Lung microvascular endothelial cell (primary cell): ENCODE results near the gene KHSRP. TPM values are rescaled to one million over a fixed set of nuclear protein-coding genes. Genes with fewer than 3 reads are reported as not detected.
A peak's percentile ranks its signal among the peaks of the same experiment; 100 is the strongest.
"Not testable (repeated sequence)": the region's sequence is repeated elsewhere in the genome, so short reads cannot be mapped to it uniquely, and the experiment has no call there.

ENCODE experiments used
- DNase-seq, 2 donors: peaks; one replicate each; pipeline versions ENCODE4 v3.0.0 to v3.0.0-alpha.2; 2010; ENCODE audit warnings: low read depth in 2 of 2
- total RNA-seq: library from RNA; depleted of rRNA; stranded (reverse); fragments of >200 nt; gene quantifications from 2 replicates; pipeline ENCODE4 v1.2.1, GENCODE V29; 2014

The KHSRP gene
- total RNA-seq, 1 donor from 2014 or later: 73.4 TPM

GRCh38 chr19:6418562-6418932 is 6.1 kb downstream of the KHSRP start:
- no peak for DNase-seq

DNA sequence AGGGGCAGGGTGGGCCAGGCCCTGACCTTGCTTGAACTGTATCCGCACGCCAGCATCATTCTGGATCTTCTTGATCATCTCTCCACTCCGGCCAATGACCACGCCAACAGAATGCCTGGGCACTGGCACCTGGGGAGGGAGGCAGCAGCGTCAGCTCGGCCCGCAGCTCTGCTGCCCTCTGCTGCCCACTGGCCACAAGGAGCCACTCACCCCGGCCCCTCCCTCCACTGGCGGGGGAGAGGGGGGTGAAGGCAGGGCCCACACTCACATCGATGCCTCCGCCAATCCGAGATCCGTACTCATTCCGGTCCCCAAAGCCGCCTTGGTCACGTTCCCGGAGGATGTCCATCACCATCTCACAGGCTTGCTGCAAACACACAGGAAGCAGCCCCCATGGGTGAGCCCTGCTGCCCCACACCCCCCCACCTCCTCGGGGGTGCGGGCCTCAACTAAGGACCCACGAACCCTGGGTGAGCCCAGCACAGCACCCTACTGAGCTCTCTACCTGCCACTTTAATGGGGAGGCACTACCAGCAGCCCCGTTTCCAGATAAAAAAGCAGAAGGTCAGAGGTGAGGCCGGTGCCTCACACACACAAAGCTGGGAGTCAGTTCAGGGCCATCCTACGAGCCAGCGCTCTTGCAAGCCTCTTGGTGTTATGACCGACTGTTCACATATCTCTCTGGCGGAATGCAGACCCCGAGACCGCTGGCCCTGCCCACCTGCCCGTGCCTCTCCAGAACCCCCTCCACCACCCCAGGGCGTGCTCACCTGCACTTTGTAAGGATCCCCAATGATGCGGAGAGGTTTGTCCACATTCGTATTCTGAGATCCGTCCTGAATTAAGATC is 6.7 kb downstream of the KHSRP start:
- peak; percentile 41 to 52 for DNase-seq

GRCh38 chr19:6416658-6417405 is 7.8 kb downstream of the KHSRP start:
- no peak for DNase-seq

DNA sequence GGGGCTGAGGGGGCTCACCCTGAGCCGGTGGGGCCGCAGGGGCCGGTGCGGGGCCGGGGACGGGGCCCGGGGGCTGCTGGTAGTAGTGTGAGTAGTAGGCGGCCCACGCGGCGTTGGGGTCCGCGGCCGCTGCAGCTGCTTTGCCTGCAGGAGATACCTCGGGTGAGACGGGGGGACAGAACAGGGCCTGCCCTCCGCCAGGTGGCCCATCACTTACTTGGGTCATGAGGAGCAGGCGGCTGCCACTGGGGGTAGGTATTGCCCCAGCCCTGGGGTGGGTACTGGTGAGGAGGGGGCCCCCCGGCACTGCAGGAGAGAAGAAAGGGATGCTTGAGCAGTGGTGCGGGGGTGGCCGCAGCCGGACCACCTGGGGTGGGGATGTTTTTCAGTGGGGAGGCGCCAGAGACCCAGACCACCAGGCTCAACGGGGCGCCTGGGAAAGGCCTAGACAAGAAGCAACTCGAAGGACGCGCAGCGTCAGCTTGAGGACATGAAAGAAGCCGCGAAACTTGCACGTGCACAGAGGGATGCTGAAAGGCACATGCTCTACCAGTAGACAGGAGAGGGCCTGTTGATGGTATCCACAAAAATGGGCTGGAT is 8.9 kb downstream of the KHSRP start:
- no peak for DNase-seq

GRCh38 chr19:6414793-6415590 is 9.6 kb downstream of the KHSRP start:
- DNase-seq: no peak

DNA sequence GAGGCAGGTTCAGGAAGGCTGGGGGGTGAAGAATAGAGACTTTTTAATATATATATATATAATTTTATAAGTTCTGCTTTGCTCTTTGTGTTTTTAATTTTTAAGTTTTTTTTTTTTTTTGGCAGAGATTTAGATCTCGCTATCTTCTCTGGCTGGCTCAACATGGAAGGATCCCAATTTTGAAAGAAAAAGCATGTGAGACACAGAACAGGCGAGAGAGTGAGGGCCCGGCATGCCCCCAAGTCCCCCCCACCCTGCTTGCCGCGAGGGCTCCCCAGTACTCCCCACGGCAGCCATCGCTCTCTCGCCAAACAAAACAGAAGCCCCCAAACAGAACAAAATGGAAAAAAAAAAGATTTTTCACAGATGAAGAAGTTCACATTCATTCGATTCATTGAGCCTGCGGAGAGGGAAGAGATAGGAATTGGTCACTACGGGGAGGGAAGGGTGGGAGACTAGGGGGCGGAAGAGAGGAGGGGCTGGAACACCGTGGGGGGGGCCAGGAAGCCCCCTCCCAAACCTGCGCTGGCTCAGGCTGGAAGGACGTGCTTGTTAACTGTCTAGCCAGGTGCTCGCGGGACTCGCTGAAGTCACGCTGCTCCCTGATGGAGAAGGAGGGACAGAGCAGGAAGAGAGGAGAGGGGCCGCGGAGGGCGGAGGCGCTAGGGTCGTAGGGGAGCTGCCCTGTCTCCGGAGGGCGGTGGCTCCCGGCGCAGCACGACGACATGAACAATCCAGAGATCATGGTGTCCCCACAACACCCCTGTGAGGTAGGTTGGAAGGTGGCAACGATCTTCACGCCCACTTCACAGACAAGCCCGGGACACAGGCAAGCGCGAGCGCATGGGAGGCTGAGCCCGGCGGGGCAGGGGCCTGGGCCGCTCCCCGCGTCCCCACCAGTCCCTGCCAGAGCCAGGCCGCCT is 10.6 kb downstream of the KHSRP start:
- DNase-seq: no peak

- DNase-seq: no peak
Measured at GRCh38 chr19:6413291-6413690, 11.3 kb downstream of the KHSRP start.

GRCh38 chr19:6412447-6413091 is 12.0 kb downstream of the KHSRP start:
- DNase-seq: peak; percentile 23 to 41

GRCh38 chr19:6412061-6412446 is 12.6 kb downstream of the KHSRP start:
- DNase-seq: no peak

DNA sequence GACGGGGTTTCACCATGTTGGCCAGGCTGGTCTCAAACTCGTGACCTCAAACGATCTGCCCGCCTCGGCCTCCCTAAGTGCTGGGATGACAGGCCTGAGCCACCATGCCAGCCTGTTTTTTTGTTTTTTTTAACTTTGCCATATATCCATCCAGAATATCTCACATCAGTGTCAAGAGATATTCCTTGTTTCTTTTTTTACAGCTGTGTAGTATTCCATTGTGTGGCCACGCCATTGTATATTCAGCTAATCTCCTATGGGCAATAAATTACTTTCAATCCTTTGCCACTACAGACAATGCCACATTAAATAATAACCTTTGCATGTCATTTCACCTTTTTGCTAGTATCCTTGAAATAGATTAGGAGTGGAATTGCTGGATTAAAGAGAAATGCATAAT is 15.3 kb downstream of the KHSRP start:
- no peak for DNase-seq

- no peak for DNase-seq
Measured at GRCh38 chr19:6406401-6406800, 18.2 kb downstream of the KHSRP start.

DNA sequence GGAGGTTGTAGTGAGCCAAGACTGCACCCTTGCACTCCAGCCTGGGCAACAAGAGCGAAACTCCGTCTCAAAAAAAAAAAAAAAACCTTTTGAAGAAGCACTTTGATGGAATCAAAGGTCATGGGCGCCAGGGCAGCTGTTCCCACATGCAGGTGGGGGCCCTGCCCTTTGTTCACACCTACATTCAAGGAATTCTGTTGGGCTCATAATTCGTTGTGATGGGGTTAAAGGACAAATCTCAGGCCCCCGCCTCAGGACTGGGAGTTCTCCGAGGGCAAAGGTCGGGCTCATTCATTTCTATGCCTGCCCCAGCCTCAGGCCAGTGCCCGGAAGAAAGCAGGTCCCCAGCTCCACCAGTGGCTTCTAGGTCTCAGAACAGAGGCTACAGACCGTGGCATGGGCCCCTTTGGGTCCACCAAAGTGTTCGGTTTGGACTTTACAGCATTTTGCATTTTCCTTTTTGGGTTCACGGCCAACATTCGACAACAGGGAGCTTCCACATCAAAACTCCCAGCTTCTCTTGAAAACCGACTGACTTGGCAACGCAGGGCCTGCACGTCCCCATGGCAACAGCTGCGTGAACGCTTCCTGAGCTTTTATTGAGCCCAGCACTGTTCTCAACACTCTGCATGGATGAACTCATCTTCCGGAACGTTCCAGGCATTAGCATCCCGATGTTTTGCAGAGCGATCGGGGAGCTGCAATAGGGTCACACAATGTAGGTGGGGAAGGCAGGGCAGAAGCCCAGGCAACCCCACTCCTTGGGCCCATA is 21.6 kb downstream of the KHSRP start:
- DNase-seq: peak; percentile 82 to 94

- DNase-seq: no peak
Measured at GRCh38 chr19:6402058-6402457, 22.6 kb downstream of the KHSRP start.

GRCh38 chr19:6400062-6400944 is 24.3 kb downstream of the KHSRP start:
- DNase-seq: not testable (repeated sequence)

DNA sequence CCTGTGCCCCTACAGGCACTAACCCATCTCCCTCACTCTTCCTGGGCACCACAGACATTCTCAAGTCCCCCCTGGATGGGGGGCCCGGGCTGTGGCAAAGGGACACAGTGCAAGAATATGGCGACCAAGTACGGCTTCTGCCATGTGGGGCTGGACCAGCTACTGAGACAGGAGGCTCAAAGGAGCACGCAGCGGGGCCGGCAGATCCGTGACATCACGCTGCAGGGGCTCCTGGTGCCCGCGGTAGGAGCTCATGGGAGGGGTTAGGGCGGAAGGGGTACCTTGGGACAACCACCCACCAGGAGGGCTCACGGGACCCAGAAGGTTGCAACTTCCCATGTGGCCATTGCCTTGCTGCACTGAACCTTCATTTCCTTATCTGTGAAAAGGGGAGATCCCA is 28.3 kb downstream of the KHSRP start:
- DNase-seq: no peak

- DNase-seq: no peak
Measured at GRCh38 chr19:6394831-6395230, 29.8 kb downstream of the KHSRP start.

DNA sequence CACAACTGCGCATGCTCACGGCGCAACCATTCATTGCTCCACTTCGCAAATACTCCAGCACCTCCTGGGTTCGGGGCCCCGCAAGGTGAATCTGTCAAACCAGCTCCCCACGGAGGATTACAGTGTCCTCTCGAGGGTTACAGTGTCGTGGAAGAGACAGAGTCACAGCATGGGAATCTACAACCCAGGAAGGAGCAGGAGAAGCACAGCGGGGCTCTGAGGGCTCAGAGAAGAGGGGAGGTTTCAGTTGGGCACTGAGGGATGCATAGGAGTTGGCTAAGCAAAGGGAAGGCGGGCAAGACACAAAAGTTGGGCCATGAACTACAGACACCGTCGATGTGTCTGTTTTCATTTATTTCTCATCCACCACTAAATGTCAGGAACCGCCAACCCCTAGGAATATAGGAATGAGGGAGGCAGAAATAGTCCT is 30.6 kb downstream of the KHSRP start:
- no peak for DNase-seq
